ENCODE data around the gene CFLAR. TPM values are rescaled to one million over a fixed set of nuclear protein-coding genes. Genes with fewer than 3 reads are reported as not detected.

Gene CFLAR
- total RNA-seq, 1 experiment from 2014 or later, result 7.6 TPM

DNA sequence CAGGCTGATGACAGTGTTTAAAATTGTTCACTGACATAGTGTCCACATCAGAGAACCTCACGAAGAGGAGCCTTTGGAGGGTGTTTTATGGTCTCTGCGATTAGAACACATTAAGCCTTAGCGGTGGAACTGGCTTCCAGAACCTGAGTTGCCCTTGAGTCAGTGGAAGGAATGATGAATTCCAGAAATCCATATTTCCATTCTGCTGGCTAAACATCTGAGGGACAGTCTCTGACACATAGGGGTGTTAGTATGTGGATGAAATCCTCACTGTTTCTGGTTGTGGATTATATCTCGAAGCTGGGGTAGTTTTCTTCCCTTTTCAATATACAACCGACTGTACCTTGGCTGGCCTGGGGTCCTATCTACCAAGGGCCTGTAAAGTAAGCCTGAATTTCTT is 71.0 kb downstream of the CFLAR start:
- H3K4ac ChIP-seq (ENCODE audit: low read depth, low read length), result no peak overlapping the region
- H2BK120ac ChIP-seq (ENCODE audit: low read depth, low read length, poor library complexity, severe bottlenecking), result no peak overlapping the region
- H3K79me2 ChIP-seq (ENCODE audit: insufficient read depth, low read length), result no peaks in the 10 kb centered on the region
- H3K14ac ChIP-seq (ENCODE audit: insufficient read depth, low read length), result no peak overlapping the region
- TF ChIP-seq, protein P1, sequence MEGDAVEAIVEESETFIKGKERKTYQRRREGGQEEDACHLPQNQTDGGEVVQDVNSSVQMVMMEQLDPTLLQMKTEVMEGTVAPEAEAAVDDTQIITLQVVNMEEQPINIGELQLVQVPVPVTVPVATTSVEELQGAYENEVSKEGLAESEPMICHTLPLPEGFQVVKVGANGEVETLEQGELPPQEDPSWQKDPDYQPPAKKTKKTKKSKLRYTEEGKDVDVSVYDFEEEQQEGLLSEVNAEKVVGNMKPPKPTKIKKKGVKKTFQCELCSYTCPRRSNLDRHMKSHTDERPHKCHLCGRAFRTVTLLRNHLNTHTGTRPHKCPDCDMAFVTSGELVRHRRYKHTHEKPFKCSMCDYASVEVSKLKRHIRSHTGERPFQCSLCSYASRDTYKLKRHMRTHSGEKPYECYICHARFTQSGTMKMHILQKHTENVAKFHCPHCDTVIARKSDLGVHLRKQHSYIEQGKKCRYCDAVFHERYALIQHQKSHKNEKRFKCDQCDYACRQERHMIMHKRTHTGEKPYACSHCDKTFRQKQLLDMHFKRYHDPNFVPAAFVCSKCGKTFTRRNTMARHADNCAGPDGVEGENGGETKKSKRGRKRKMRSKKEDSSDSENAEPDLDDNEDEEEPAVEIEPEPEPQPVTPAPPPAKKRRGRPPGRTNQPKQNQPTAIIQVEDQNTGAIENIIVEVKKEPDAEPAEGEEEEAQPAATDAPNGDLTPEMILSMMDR (conservative IDR thresholded peaks at IDR 0.05), result no peak
- no peaks in the 10 kb centered on the region for H4K20me1 ChIP-seq (ENCODE audit: control insufficient read depth, insufficient read depth, insufficient read length)
- H3K23ac ChIP-seq (ENCODE audit: insufficient read length, low read depth, low read length), result no peak overlapping the region
- H3K27me3 ChIP-seq (ENCODE audit: insufficient read depth, low read length), result no peaks in the 10 kb centered on the region
- H2AK5ac ChIP-seq (ENCODE audit: insufficient read length, low read length), result no peak overlapping the region
- H4K91ac ChIP-seq (ENCODE audit: insufficient read length, low read depth, low read length), result no peak overlapping the region
- Mint-ChIP-seq H3K27me3 (ENCODE audit: low read depth) (no peaks in the 10 kb centered on the region), H3K4me3 (no peak overlapping the region), H3K9me3 (0 out of 5 replicates have a peak, but pooled peaks cover 0 to 3% of the 10 kb centered on the region in 2 experiments), H3K27ac (no peak overlapping the region), H3K36me3 (ENCODE audit: insufficient read depth in 1 of 3, low read depth in 3 of 3) (peaks cover 0 to 8% (median 4%) of the 10 kb centered on the region in 3 experiments; a peak in 3 of 7 replicates), H3K4me1 (peaks cover 14% of the 10 kb centered on the region in 2 experiments)
- H3K4me1 ChIP-seq (ENCODE audit: insufficient read depth, low read length), result no peaks in the 10 kb centered on the region
- WGBS (ENCODE audit: extremely low coverage, insufficient read length, low lambda C conversion rate), result no CpG with 5 or more reads among the region's 5 CpGs
- no peak overlapping the region for H3K56ac ChIP-seq (ENCODE audit: insufficient read length, low read depth, low read length)
- no peak overlapping the region for H2BK15ac ChIP-seq (ENCODE audit: low read depth, low read length)
- H3K9ac ChIP-seq (ENCODE audit: extremely low read depth, insufficient read length, low read length), result no peak overlapping the region
- DNase-seq, result no peak
- no peak overlapping the region for H2BK12ac ChIP-seq (ENCODE audit: insufficient read length, low read depth, low read length)
- H3K27ac ChIP-seq (ENCODE audit: insufficient read length, low read depth, low read length), result no peak overlapping the region
- H4K5ac ChIP-seq (ENCODE audit: insufficient read length, low read depth, low read length), result no peak overlapping the region
- H3K79me1 ChIP-seq (ENCODE audit: insufficient read depth, low read depth, low read length, poor library complexity, severe bottlenecking), result no peaks in the 10 kb centered on the region
- no peak overlapping the region for H3K4me2 ChIP-seq (ENCODE audit: insufficient read depth, insufficient read length, low read length)
- H3K18ac ChIP-seq (ENCODE audit: insufficient read length, low read depth, low read length), result no peak overlapping the region
- H4K8ac ChIP-seq (replicated peaks; ENCODE audit: insufficient read length, low read depth, low read length), result no peak overlapping the region
- H3K23me2 ChIP-seq (ENCODE audit: insufficient read length, low read depth, low read length, poor library complexity, severe bottlenecking), result no peaks in the 10 kb centered on the region
- H3T11ph ChIP-seq (ENCODE audit: low read length), result no peak overlapping the region
- no peaks in the 10 kb centered on the region for H3K9me3 ChIP-seq (ENCODE audit: control insufficient read depth, low read depth, low read length)
- no peak overlapping the region for H2BK20ac ChIP-seq (ENCODE audit: low read depth, low read length, poor library complexity, severe bottlenecking)
- H2BK5ac ChIP-seq (ENCODE audit: insufficient read length, low read length), result no peak overlapping the region
- H2AFZ ChIP-seq (ENCODE audit: low read length), result no peak overlapping the region

All from H9 (cell line).